Esophagus muscularis mucosa (tissue), 4 donors: Measurements from ENCODE around the gene ETV6. TPM values are rescaled to one million over a fixed set of nuclear protein-coding genes. Genes with fewer than 3 reads are reported as not detected.
A peak's percentile ranks its signal among the peaks of the same experiment; 100 is the strongest.

ENCODE experiments used
- DNase-seq: peaks from one replicate; pipeline ENCODE4 v3.0.0-alpha.2; 2017; ENCODE audit errors: extremely low spot score
- H3K27ac ChIP-seq, 4 donors: fragments of 200-600 bp; sonication (generic); replicated peaks in 1 of 4; 1 replicate in 3 of 4; 2 replicates in 1 of 4; pipeline ENCODE4 v1.5.1; 2016 to 2019; ENCODE audit warnings: mild to moderate bottlenecking in 1 of 4
- H3K27me3 ChIP-seq, 4 donors: fragments of 200-600 bp; sonication (generic); one replicate each; pipeline versions ENCODE4 v1.5.1 to v1.6.0; 2016 to 2019
- H3K36me3 ChIP-seq, 4 donors: fragments of 200-600 bp; sonication (generic); one replicate each; pipeline ENCODE4 v1.5.1; 2016 to 2019
- H3K4me1 ChIP-seq, 4 donors: fragments of 200-600 bp; sonication (generic); one replicate each; pipeline ENCODE4 v1.5.1; 2016 to 2019
- H3K4me3 ChIP-seq, 4 donors: fragments of 200-600 bp; sonication (generic); 1 replicate in 2 of 4; 2 replicates in 2 of 4; pipeline ENCODE4 v1.5.1; 2016 to 2019; ENCODE audit warnings: mild to moderate bottlenecking in 4 of 4, moderate library complexity in 1 of 4
- H3K9me3 ChIP-seq, 4 donors: fragments of 200-600 bp; sonication (generic); 1 replicate in 3 of 4; 2 replicates in 1 of 4; pipeline ENCODE4 v1.5.1; 2016 to 2019
- CTCF ChIP-seq, 3 experiments: fragments of 200-600 bp in 2 of 3; fragments of 450-650 bp in 1 of 3; sonication (generic) in 2 of 3; IDR thresholded peaks; one replicate each; pipeline ENCODE4 v1.5.1; 2017 to 2019; ENCODE audit warnings: antibody characterized with exemption in 3 of 3, mild to moderate bottlenecking in 2 of 3, moderate library complexity in 1 of 3
- EP300 ChIP-seq: sonication (generic); formaldehyde crosslinking; IDR thresholded peaks from one replicate; pipeline ENCODE4 v1.6.1; 2017; ENCODE audit warnings: antibody characterized with exemption
- POLR2A ChIP-seq: fragments of 450-650 bp; IDR thresholded peaks from one replicate; pipeline ENCODE4 v1.6.1; 2017; ENCODE audit warnings: antibody characterized with exemption, moderate library complexity, mild to moderate bottlenecking, low read depth
- POLR2AphosphoS5 ChIP-seq, 2 donors: sonication (generic); formaldehyde crosslinking; IDR thresholded peaks; one replicate each; pipeline ENCODE4 v1.6.1; 2017; ENCODE audit warnings: antibody characterized with exemption in 2 of 2
- WGBS: methylation state at CpG from one replicate; pipeline ENCODE4 v1.1.5; 2018; 5-methylcytosine and 5-hydroxymethylcytosine counted together
- intact Hi-C: fragments of 100-400 bp; cut with DNase I; formaldehyde crosslinking; loops from one replicate; pipeline ENCODE4 v1.15.1; 2023
- total RNA-seq, 4 donors: library from RNA; depleted of rRNA; stranded (reverse); fragments of >200 nt; gene quantifications; one replicate each; pipeline versions ENCODE4 v1.1.0 to v1.2.1, GENCODE V29; 2016

Gene ETV6
- total RNA-seq, 4 donors from 2014 or later, result 22.4 to 29.6 (median 25.3) TPM

GRCh38 chr12:11886339-11886738 is 236.9 kb downstream of the ETV6 start:
- DNase-seq, result no peak
- H3K36me3 ChIP-seq, result peaks cover 5 to 54% (median 51%) of the 10 kb centered on the region in 4 donors
- H3K4me3 ChIP-seq, result no peak overlapping the region
- WGBS, result 100% methylated on average over 3 of the region's 3 CpGs
- TF ChIP-seq POLR2A (no peak), CTCF (IDR thresholded peaks at IDR 0.05) (no peak), POLR2AphosphoS5 (IDR thresholded peaks at IDR 0.05) (no peak), EP300 (no peak)
- intact Hi-C loops, result loop anchor here (10.0 kb wide), 1 partner anchor 148 kb away; no protein-coding TSS in a partner anchor
- H3K27ac ChIP-seq, result peak overlapping the region in 2 of 4 donors; percentile 56 to 68
- H3K9me3 ChIP-seq, result no peaks in the 10 kb centered on the region
- H3K27me3 ChIP-seq, result no peaks in the 10 kb centered on the region
- peaks cover 20 to 48% (median 39%) of the 10 kb centered on the region in 4 donors for H3K4me1 ChIP-seq

- peaks cover 26 to 49% (median 35%) of the 10 kb centered on the region in 4 donors for H3K4me1 ChIP-seq
- no peak for TF ChIP-seq POLR2A
- TF ChIP-seq CTCF (IDR thresholded peaks at IDR 0.05), result no peak
- no peak for TF ChIP-seq EP300
- TF ChIP-seq POLR2AphosphoS5 (IDR thresholded peaks at IDR 0.05), result no peak
- no peaks in the 10 kb centered on the region for H3K27me3 ChIP-seq
- H3K4me3 ChIP-seq, result no peak overlapping the region
- 90% methylated on average over 3 of the region's 3 CpGs for WGBS
- peak; percentile 7 for DNase-seq
- intact Hi-C loops, result loop anchor here (10.0 kb wide), 1 partner anchor 147 kb away; no protein-coding TSS in a partner anchor
- peaks cover 7 to 65% (median 60%) of the 10 kb centered on the region in 4 donors for H3K36me3 ChIP-seq
- no peak overlapping the region for H3K27ac ChIP-seq
- no peaks in the 10 kb centered on the region for H3K9me3 ChIP-seq
Observed at GRCh38 chr12:11888029-11888428, 238.6 kb downstream of the ETV6 start.

GRCh38 chr12:11891346-11891745 is 241.9 kb downstream of the ETV6 start:
- intact Hi-C loops, result loop anchor here (5.0 kb wide), 2 partner anchors 244 to 309 kb away; partner anchors contain the start of gene ETV6
- Histone ChIP-seq H3K9me3 (no peaks in the 10 kb centered on the region), H3K36me3 (peaks cover 7 to 49% (median 41%) of the 10 kb centered on the region in 4 donors), H3K4me1 (peaks cover 7 to 18% (median 10%) of the 10 kb centered on the region in 4 donors), H3K27ac (peak overlapping the region; percentile 5 to 45 (median 29)), H3K27me3 (no peaks in the 10 kb centered on the region), H3K4me3 (no peak overlapping the region)
- WGBS, result 65% methylated on average over 4 of the region's 4 CpGs
- no peak for DNase-seq
- TF ChIP-seq POLR2AphosphoS5 (IDR thresholded peaks at IDR 0.05) (no peak), POLR2A (no peak), EP300 (no peak), CTCF (IDR thresholded peaks at IDR 0.05) (no peak)

GRCh38 chr12:11891754-11892386 is 242.4 kb downstream of the ETV6 start:
- peak in 2 of 3 experiments; percentile 31 to 42 for TF ChIP-seq CTCF (IDR thresholded peaks at IDR 0.05)
- TF ChIP-seq POLR2AphosphoS5 (IDR thresholded peaks at IDR 0.05), result no peak
- no peak for TF ChIP-seq POLR2A
- 69% methylated on average over 9 of the region's 9 CpGs for WGBS
- H3K9me3 ChIP-seq, result no peaks in the 10 kb centered on the region
- no peak for DNase-seq
- no peaks in the 10 kb centered on the region for H3K27me3 ChIP-seq
- peaks cover 7 to 44% (median 36%) of the 10 kb centered on the region in 4 donors for H3K36me3 ChIP-seq
- peaks cover 7 to 18% (median 10%) of the 10 kb centered on the region in 4 donors for H3K4me1 ChIP-seq
- peak overlapping the region; percentile 5 to 45 (median 29) for H3K27ac ChIP-seq
- intact Hi-C loops, result loop anchor here (5.0 kb wide), 2 partner anchors 245 to 310 kb away; partner anchors contain the start of gene ETV6
- H3K4me3 ChIP-seq, result no peak overlapping the region
